GM13976 (cell line): Measurements from ENCODE around the gene BIRC3.

Source experiments
- DNase-seq: peaks from one replicate; pipeline ENCODE4 v3.0.0; 2012; ENCODE audit warnings: low spot score
- in situ Hi-C: fragments of 300-500 bp; cut with MboI; formaldehyde crosslinking; loops from one replicate; pipeline ENCODE4 v1.12.0; 2022; ENCODE audit warnings: low sequenced_read_pairs, mixed read lengths, inconsistent platforms; ENCODE audit not compliant: unreplicated experiment
- TF ChIP-seq, protein P1 (sequence below): IDR thresholded peaks from 2 replicates; pipeline ENCODE4 v1.5.1; 2012; ENCODE audit warnings: borderline replicate concordance, mild to moderate bottlenecking; ENCODE audit not compliant: insufficient read depth; ENCODE audit errors: extremely low read depth, missing control alignments, control extremely low read depth

BIRC3 gene

DNA sequence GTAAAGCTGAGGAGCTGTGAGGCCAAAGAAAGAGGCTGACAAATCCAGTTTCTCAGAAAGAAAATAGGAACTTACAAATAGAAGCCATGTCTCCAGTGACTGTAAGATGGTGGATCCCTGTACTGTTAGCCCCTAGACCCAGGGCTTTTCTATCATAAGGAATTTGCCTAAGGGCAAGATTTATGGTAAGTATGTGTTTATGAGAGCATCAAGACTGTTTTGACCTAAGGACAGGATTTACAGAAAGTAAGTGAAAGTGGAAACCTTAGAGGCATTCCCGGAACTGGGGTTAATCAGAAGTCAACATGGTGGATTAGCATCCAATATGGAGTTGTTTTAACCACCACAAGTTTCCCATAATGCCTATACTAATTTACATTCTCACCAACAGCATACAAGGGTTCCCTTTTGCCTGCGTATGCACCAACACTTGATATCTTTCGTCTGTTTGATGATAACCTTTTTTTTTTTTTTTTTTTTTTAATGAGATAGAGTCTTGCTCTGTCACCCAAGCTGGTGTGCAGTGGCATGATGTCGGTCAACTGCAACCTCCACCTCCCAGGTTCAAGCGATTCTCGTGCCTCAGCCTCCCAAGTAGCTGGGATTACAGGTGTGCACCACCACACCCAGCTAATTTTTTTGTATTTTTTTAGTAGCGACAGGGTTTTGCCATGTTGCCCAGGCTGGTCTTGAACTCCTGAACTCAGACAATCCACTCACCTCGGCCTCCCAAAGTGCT lies 69.9 kb downstream of the BIRC3 start:
- in situ Hi-C loops, result loop anchor here (25.0 kb wide), 1 partner anchor 100 kb away; no protein-coding TSS in a partner anchor
- no peak for DNase-seq
- TF ChIP-seq, protein P1, sequence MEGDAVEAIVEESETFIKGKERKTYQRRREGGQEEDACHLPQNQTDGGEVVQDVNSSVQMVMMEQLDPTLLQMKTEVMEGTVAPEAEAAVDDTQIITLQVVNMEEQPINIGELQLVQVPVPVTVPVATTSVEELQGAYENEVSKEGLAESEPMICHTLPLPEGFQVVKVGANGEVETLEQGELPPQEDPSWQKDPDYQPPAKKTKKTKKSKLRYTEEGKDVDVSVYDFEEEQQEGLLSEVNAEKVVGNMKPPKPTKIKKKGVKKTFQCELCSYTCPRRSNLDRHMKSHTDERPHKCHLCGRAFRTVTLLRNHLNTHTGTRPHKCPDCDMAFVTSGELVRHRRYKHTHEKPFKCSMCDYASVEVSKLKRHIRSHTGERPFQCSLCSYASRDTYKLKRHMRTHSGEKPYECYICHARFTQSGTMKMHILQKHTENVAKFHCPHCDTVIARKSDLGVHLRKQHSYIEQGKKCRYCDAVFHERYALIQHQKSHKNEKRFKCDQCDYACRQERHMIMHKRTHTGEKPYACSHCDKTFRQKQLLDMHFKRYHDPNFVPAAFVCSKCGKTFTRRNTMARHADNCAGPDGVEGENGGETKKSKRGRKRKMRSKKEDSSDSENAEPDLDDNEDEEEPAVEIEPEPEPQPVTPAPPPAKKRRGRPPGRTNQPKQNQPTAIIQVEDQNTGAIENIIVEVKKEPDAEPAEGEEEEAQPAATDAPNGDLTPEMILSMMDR, result no peak
